K562 (cell line): ENCODE measurements around the gene TMEM203. TPM values are rescaled to one million over a fixed set of nuclear protein-coding genes. Genes with fewer than 3 reads are reported as not detected.

Experiments used
- JUN ChIP-seq, 2 experiments: sonication (generic) in 1 of 2; formaldehyde crosslinking in 1 of 2; IDR thresholded peaks; 2 replicates each; pipeline versions ENCODE4 v1.6.1 to v1.8.0; 2012 to 2022; ENCODE audit warnings: borderline replicate concordance in 2 of 2, mild to moderate bottlenecking in 2 of 2, improper control_type of control experiment in 1 of 2, low read depth in 1 of 2, low read length in 1 of 2, missing genetic modification reagents in 1 of 2
- NFE2L1 ChIP-seq: fragments of 450-650 bp; IDR thresholded peaks from 2 replicates; pipeline ENCODE4 v1.6.1; 2016; ENCODE audit warnings: missing genetic modification characterization, low read depth, mild to moderate bottlenecking, missing compliant biosample characterization, moderate library complexity, borderline replicate concordance
- TAF15 ChIP-seq: fragments of 200-400 bp; formaldehyde crosslinking; IDR thresholded peaks from 2 replicates; pipeline ENCODE4 v1.6.1; 2017; ENCODE audit warnings: mild to moderate bottlenecking, low read depth, low read length, moderate library complexity
- ZC3H8 ChIP-seq: fragments of 450-650 bp; IDR thresholded peaks from 2 replicates; pipeline ENCODE4 v1.6.1; 2017
- ZFP91 ChIP-seq: sonication (generic); formaldehyde crosslinking; IDR thresholded peaks from 2 replicates; pipeline ENCODE4 v1.8.0; 2022; ENCODE audit warnings: mild to moderate bottlenecking, missing genetic modification reagents
- ZNF133 ChIP-seq: fragments of 250-450 bp; sonication (Bioruptor Pico); IDR thresholded peaks from 2 replicates; pipeline ENCODE4 v1.4.0; 2020; ENCODE audit warnings: mild to moderate bottlenecking
- ZNF263 ChIP-seq: sonication (generic); formaldehyde crosslinking; IDR thresholded peaks from 2 replicates; pipeline ENCODE4 v1.8.0; 2022; ENCODE audit warnings: mild to moderate bottlenecking, missing genetic modification reagents, borderline replicate concordance
- ZNF551 ChIP-seq: fragments of 250-450 bp; sonication (Bioruptor Pico); IDR thresholded peaks from 2 replicates; pipeline ENCODE4 v1.5.0; 2021; ENCODE audit warnings: mild to moderate bottlenecking, moderate library complexity
- ZNF717 ChIP-seq: fragments of 250-450 bp; sonication (Bioruptor Pico); IDR thresholded peaks from 2 replicates; pipeline ENCODE4 v1.5.0; 2021
- ZNF778 ChIP-seq: fragments of 450-650 bp; formaldehyde crosslinking; IDR thresholded peaks from 2 replicates; pipeline ENCODE4 v1.4.0; 2020; ENCODE audit warnings: mild to moderate bottlenecking, moderate library complexity
- polyA plus RNA-seq, 8 experiments: library from polyadenylated mRNA; depleted of rRNA in 4 of 8; stranded (reverse) in 5 of 8; unstranded in 3 of 8; fragments of >200 nt; fragmentation: Nextera tagmentation in 2 of 8; fragmentation: Illumina TruSeq in 1 of 8; extraction: Ambion mirVana in 2 of 8; extraction: Trizol in 1 of 8; gene quantifications; 2 replicates each; pipeline versions ENCODE4 v1.2.1 to v1.2.3, GENCODE V29; 2011 to 2014; ENCODE audit warnings: inconsistent platforms in 1 of 8, missing spikeins in 1 of 8
- total RNA-seq, 7 experiments: library from RNA; depleted of rRNA in 6 of 7; stranded (reverse); fragments of >200 nt in 6 of 7; fragmentation: Illumina TruSeq in 2 of 7; extraction: Trizol in 2 of 7; gene quantifications; 2 replicates each; pipeline versions ENCODE4 v1.2.1 to v1.2.3, GENCODE V29; 2011 to 2021; ENCODE audit warnings: low replicate concordance in 1 of 7
- TF ChIP-seq, protein P1 (sequence below), 2 experiments: fragments of 450-650 bp; IDR thresholded peaks; 2 replicates each; pipeline ENCODE4 v1.6.1; 2016

The TMEM203 gene
- total and polyA plus RNA-seq, 9 of the 15 experiments (the other 6 are each of a cell fraction or from before 2014, with no cell fraction given) = 8.8 to 59.5 (median 37.6) TPM

DNA sequence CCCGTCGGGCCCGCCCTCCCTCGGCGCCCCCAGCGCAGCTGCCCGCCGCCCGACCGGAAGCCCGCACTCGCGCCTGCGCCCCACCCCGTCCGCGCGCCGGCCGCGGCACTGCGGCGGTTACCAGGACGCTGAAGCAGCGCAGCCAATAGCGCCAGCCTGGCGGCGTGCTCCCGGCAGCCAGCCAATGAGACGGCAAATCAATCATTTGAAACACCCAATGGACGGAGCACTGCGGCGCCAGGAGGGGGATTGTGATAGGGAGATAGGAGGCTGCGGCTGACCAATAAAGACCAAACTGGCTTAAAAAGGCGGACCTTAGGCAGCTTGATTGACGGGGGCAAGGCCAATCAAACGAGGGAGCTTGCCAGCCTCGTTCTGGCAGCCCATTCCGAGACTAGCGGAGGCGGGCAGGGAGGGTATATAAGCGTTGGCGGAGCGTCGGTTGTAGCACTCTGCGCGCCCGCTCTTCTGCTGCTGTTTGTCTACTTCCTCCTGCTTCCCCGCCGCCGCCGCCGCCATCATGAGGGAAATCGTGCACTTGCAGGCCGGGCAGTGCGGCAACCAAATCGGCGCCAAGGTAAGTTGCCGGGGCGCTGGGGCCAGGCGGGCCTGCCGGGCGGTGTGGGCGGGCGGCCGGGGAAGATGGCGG is 35.5 kb upstream of the TMEM203 start, which contains the start of gene TUBB4B (continued):
- TF ChIP-seq, protein P1, sequence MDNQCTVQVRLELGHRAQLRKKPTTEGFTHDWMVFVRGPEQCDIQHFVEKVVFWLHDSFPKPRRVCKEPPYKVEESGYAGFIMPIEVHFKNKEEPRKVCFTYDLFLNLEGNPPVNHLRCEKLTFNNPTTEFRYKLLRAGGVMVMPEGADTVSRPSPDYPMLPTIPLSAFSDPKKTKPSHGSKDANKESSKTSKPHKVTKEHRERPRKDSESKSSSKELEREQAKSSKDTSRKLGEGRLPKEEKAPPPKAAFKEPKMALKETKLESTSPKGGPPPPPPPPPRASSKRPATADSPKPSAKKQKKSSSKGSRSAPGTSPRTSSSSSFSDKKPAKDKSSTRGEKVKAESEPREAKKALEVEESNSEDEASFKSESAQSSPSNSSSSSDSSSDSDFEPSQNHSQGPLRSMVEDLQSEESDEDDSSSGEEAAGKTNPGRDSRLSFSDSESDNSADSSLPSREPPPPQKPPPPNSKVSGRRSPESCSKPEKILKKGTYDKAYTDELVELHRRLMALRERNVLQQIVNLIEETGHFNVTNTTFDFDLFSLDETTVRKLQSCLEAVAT (IDR thresholded peaks at IDR 0.05) = peak; percentile 66 to 99
- TF ChIP-seq TAF15 = no peak
- no peak for TF ChIP-seq NFE2L1
- TF ChIP-seq ZNF717 (CRISPR knock-in tag) = no peak
- no peak for TF ChIP-seq ZNF778 (CRISPR knock-in tag)
- TF ChIP-seq JUN (IDR thresholded peaks at IDR 0.05; ENCODE audit: borderline replicate concordance, low read depth, low read length) = no peak; the same call in 1 of the 2 replicates
- TF ChIP-seq JUN (CRISPR knock-in tag; IDR thresholded peaks at IDR 0.05; ENCODE audit: borderline replicate concordance) = no peak; the same call in 1 of the 2 replicates
- no peak for TF ChIP-seq ZC3H8
- no peak for TF ChIP-seq ZNF133 (CRISPR knock-in tag)
- 0 out of 2 replicates have a peak, but pooled peaks have one; percentile 32 for TF ChIP-seq ZFP91 (CRISPR knock-in tag)
- TF ChIP-seq ZNF551 = no peak
- no peak for TF ChIP-seq ZNF263
